Motor neuron (in vitro differentiated cells): Measurements from ENCODE around the gene ZBTB39. TPM values are rescaled to one million over a fixed set of nuclear protein-coding genes. Genes with fewer than 3 reads are reported as not detected.

Experiments
- total RNA-seq, 8 experiments: library from RNA; unstranded; fragments of 300-600 nt; gene quantifications; 2 replicates each; pipeline versions ENCODE4 v1.2.3 to v1.2.4, GENCODE V29; 2022

The ZBTB39 gene
- total RNA-seq, 8 experiments from 2014 or later, result 4.4 to 17.8 (median 9.3) TPM

Other genes with a start within 250 kb of the ZBTB39 start
- gene HSD17B6, start 243.2 kb downstream of the ZBTB39 start, total RNA-seq, result 1 to 10 TPM in 4 of 8 experiments, under 1 TPM in 4; 0.43 to 7.8 (median 0.96) TPM
- gene SDR9C7, start 72.1 kb downstream of the ZBTB39 start, total RNA-seq, result under 1 TPM in 4 of 8 experiments, not detected in 4; 0.18 to 0.24 (median 0.23) TPM
- 1 to 10 TPM in 2 of 8 experiments, under 1 TPM in 6; 0.14 to 1.7 (median 0.43) TPM for gene RDH16, start 48.9 kb downstream of the ZBTB39 start, total RNA-seq
- gene TAC3, start 10.0 kb upstream of the ZBTB39 start, total RNA-seq, result 10 to 100 TPM in 1 of 8 experiments, 1 to 10 TPM in 2, not detected in 5; 2.4 to 11.2 (median 3.6) TPM
- under 1 TPM in 4 of 8 experiments, not detected in 4; 0.31 to 0.67 (median 0.34) TPM for gene MYO1A, start 43.6 kb upstream of the ZBTB39 start, total RNA-seq
- gene NEMP1, start 72.2 kb upstream of the ZBTB39 start, total RNA-seq, result 10 to 100 TPM in 3 of 8 experiments, 1 to 10 TPM in 5; 3.7 to 19.8 (median 6.4) TPM
- gene NAB2, start 82.6 kb upstream of the ZBTB39 start, total RNA-seq, result 10 to 100 TPM; 13.4 to 41.1 (median 24.0) TPM
- 100 to 1,000 TPM in 2 of 8 experiments, 10 to 100 TPM in 2, 1 to 10 TPM in 4; 1.6 to 126 (median 13.3) TPM for gene STAT6, start 104.8 kb upstream of the ZBTB39 start, total RNA-seq
- 100 to 1,000 TPM in 2 of 8 experiments, 10 to 100 TPM in 6; 36.6 to 182 (median 55.3) TPM for gene LRP1, start 121.9 kb upstream of the ZBTB39 start, total RNA-seq
- under 1 TPM in 5 of 8 experiments, not detected in 3; 0.57 to 0.81 (median 0.71) TPM for gene LRP1-AS, start 141.1 kb upstream of the ZBTB39 start, total RNA-seq
- gene NXPH4, start 210.2 kb upstream of the ZBTB39 start, total RNA-seq, result 10 to 100 TPM in 5 of 8 experiments, 1 to 10 TPM in 1, under 1 TPM in 2; 0.36 to 16.3 (median 10.7) TPM
- 100 to 1,000 TPM in 5 of 8 experiments, 10 to 100 TPM in 3; 72.9 to 187 (median 120) TPM for gene SHMT2, start 223.2 kb upstream of the ZBTB39 start, total RNA-seq
- gene STAC3, start 244.6 kb upstream of the ZBTB39 start, total RNA-seq, result 1 to 10 TPM in 6 of 8 experiments, under 1 TPM in 2; 0.87 to 4.8 (median 1.5) TPM